Skin epidermis (tissue), 12 donors: ENCODE results near the gene TRAM2.

Experiments
- H3K27ac ChIP-seq, 21 experiments: fragments of 200-600 bp; sonication (generic) in 11 of 21; one replicate each; pipeline ENCODE4 v1.5.0; 2020; ENCODE audit warnings: mild to moderate bottlenecking in 3 of 21, inconsistent platforms in 2 of 21, moderate library complexity in 2 of 21
- H3K4me3 ChIP-seq, 7 experiments: fragments of 200-600 bp; sonication (generic) in 2 of 7; one replicate each; pipeline ENCODE4 v1.5.0; 2020; ENCODE audit warnings: inconsistent platforms in 2 of 7, mild to moderate bottlenecking in 2 of 7, moderate library complexity in 1 of 7

The TRAM2 gene

GRCh38 chr6:52573295-52573694 lies 3.6 kb downstream of the TRAM2 start:
- H3K27ac ChIP-seq = peak overlapping the region in 13 of 21 experiments; percentile 1 to 99 (median 49)
- no peak overlapping the region for H3K4me3 ChIP-seq

GRCh38 chr6:52572536-52572935 lies 4.3 kb downstream of the TRAM2 start:
- Histone ChIP-seq H3K27ac (peak overlapping the region in 7 of 21 experiments; percentile 33 to 99 (median 49)), H3K4me3 (no peak overlapping the region)

- peak overlapping the region in 4 of 21 experiments; percentile 15 to 51 (median 36) for H3K27ac ChIP-seq
- H3K4me3 ChIP-seq = no peak overlapping the region
These were observed 5.6 kb downstream of the TRAM2 start for GRCh38 chr6:52571099-52571755.

GRCh38 chr6:52570291-52570700 lies 6.6 kb downstream of the TRAM2 start:
- no peak overlapping the region for H3K4me3 ChIP-seq
- peak overlapping the region in 5 of 21 experiments; percentile 15 to 51 (median 45) for H3K27ac ChIP-seq

- Histone ChIP-seq H3K27ac (peak overlapping the region in 4 of 21 experiments; percentile 6 to 63 (median 22)), H3K4me3 (no peak overlapping the region)
These were observed 8.5 kb downstream of the TRAM2 start for GRCh38 chr6:52568320-52568719.

- Histone ChIP-seq H3K4me3 (no peak overlapping the region), H3K27ac (peak overlapping the region in 3 of 21 experiments; percentile 57 to 63 (median 57))
These were observed 10.0 kb downstream of the TRAM2 start for GRCh38 chr6:52566853-52567279.

GRCh38 chr6:52566201-52566600 lies 10.7 kb downstream of the TRAM2 start:
- no peak overlapping the region for H3K4me3 ChIP-seq
- H3K27ac ChIP-seq = peak overlapping the region in 4 of 21 experiments; percentile 25 to 63 (median 57)

GRCh38 chr6:52564856-52565255 lies 12.0 kb downstream of the TRAM2 start:
- no peak overlapping the region for H3K27ac ChIP-seq

GRCh38 chr6:52562911-52563310 lies 13.9 kb downstream of the TRAM2 start:
- H3K4me3 ChIP-seq = no peak overlapping the region

More at GRCh38 chr6:52564856-52565255, 12.0 kb downstream of the TRAM2 start:
- H3K4me3 ChIP-seq = no peak overlapping the region

GRCh38 chr6:52560462-52560861 lies 16.4 kb downstream of the TRAM2 start:
- H3K27ac ChIP-seq = no peak overlapping the region
- no peak overlapping the region for H3K4me3 ChIP-seq

More at GRCh38 chr6:52562911-52563310, 13.9 kb downstream of the TRAM2 start:
- H3K27ac ChIP-seq = no peak overlapping the region

- Histone ChIP-seq H3K27ac (peak overlapping the region in 6 of 21 experiments; percentile 1 to 61 (median 24)), H3K4me3 (no peak overlapping the region)
These were observed 18.4 kb downstream of the TRAM2 start for GRCh38 chr6:52558266-52559000.

- Histone ChIP-seq H3K27ac (peak overlapping the region in 6 of 21 experiments; percentile 1 to 61 (median 24)), H3K4me3 (no peak overlapping the region)
These were observed 19.2 kb downstream of the TRAM2 start for GRCh38 chr6:52557389-52558265.

- H3K4me3 ChIP-seq = no peak overlapping the region
- peak overlapping the region in 3 of 21 experiments; percentile 1 to 63 (median 61) for H3K27ac ChIP-seq
These were observed 21.2 kb downstream of the TRAM2 start for GRCh38 chr6:52555518-52556233.

- H3K27ac ChIP-seq = peak overlapping the region in 1 of 21 experiments; percentile 1
- H3K4me3 ChIP-seq = no peak overlapping the region
These were observed 22.1 kb downstream of the TRAM2 start for GRCh38 chr6:52554684-52555280.

GRCh38 chr6:52553719-52554118 lies 23.1 kb downstream of the TRAM2 start:
- Histone ChIP-seq H3K4me3 (no peak overlapping the region), H3K27ac (no peak overlapping the region)

GRCh38 chr6:52553158-52553557 lies 23.7 kb downstream of the TRAM2 start:
- no peak overlapping the region for H3K27ac ChIP-seq

GRCh38 chr6:52552278-52552643 lies 24.6 kb downstream of the TRAM2 start:
- Histone ChIP-seq H3K27ac (peak overlapping the region in 8 of 21 experiments; percentile 6 to 41 (median 26)), H3K4me3 (no peak overlapping the region)

More at GRCh38 chr6:52553158-52553557, 23.7 kb downstream of the TRAM2 start:
- no peak overlapping the region for H3K4me3 ChIP-seq

GRCh38 chr6:52551483-52552277 lies 25.2 kb downstream of the TRAM2 start:
- Histone ChIP-seq H3K27ac (peak overlapping the region in 9 of 21 experiments; percentile 6 to 41 (median 25)), H3K4me3 (no peak overlapping the region)
